ENCODE measurements around the gene ACYP2.

ACYP2 gene

GRCh38 chr2:54187331-54187730, 71.9 kb downstream of the ACYP2 start:
- Histone ChIP-seq H4K8ac (ENCODE audit: low read depth, low read length) (no peak overlapping the region), H3K18ac (ENCODE audit: low read length) (no peak overlapping the region), H3K27ac (ENCODE audit: low read depth, low read length) (no peak overlapping the region), H2BK5ac (ENCODE audit: low read length) (no peak overlapping the region), H2AK5ac (ENCODE audit: low read length) (no peak overlapping the region), H3K4ac (ENCODE audit: low read depth, low read length) (no peak overlapping the region), H3K4me1 (ENCODE audit: control insufficient read depth, low read depth, low read length) (no peaks in the 10 kb centered on the region), H4K5ac (ENCODE audit: low read length) (no peak overlapping the region), H3K56ac (ENCODE audit: low read length) (no peak overlapping the region), H3K4me2 (ENCODE audit: low read length) (no peak overlapping the region), H3K36me3 (ENCODE audit: control insufficient read depth, insufficient read depth, low read length) (no peaks in the 10 kb centered on the region), H3K4me3 (ENCODE audit: low read length) (no peak overlapping the region), H3K79me1 (ENCODE audit: low read length) (no peaks in the 10 kb centered on the region), H3K27me3 (ENCODE audit: insufficient read depth, low read length, poor library complexity) (no peaks in the 10 kb centered on the region), H2BK15ac (replicated peaks; ENCODE audit: low read depth) (no peak overlapping the region), H2BK120ac (ENCODE audit: low read depth, low read length) (no peak overlapping the region), H3K79me2 (ENCODE audit: control insufficient read depth, insufficient read depth, low read length) (no peaks in the 10 kb centered on the region), H3K23ac (ENCODE audit: low read length) (no peak overlapping the region), H3K9ac (ENCODE audit: low read length) (no peak overlapping the region)
- WGBS (ENCODE audit: extremely low coverage, insufficient coverage, low lambda C conversion rate): no CpG with 5 or more reads among the region's 5 CpGs
- DNase-seq: no peak

- H3K4ac ChIP-seq (ENCODE audit: low read depth, low read length): no peak overlapping the region
- H3K4me1 ChIP-seq (ENCODE audit: control insufficient read depth, low read depth, low read length): no peaks in the 10 kb centered on the region
- H3K36me3 ChIP-seq (ENCODE audit: control insufficient read depth, insufficient read depth, low read length): no peaks in the 10 kb centered on the region
- no peaks in the 10 kb centered on the region for H3K79me1 ChIP-seq (ENCODE audit: low read length)
- H3K9ac ChIP-seq (ENCODE audit: low read length): no peak overlapping the region
- no peak overlapping the region for H4K5ac ChIP-seq (ENCODE audit: low read length)
- no peak overlapping the region for H2BK15ac ChIP-seq (replicated peaks; ENCODE audit: low read depth)
- H3K79me2 ChIP-seq (ENCODE audit: control insufficient read depth, insufficient read depth, low read length): no peaks in the 10 kb centered on the region
- no peak overlapping the region for H4K8ac ChIP-seq (ENCODE audit: low read depth, low read length)
- WGBS (ENCODE audit: extremely low coverage, insufficient coverage, low lambda C conversion rate): no CpG with 5 or more reads among the region's 2 CpGs
- no peak overlapping the region for H3K4me3 ChIP-seq (ENCODE audit: low read length)
- no peak overlapping the region for H2BK120ac ChIP-seq (ENCODE audit: low read depth, low read length)
- no peak overlapping the region for H3K56ac ChIP-seq (ENCODE audit: low read length)
- no peak overlapping the region for H2AK5ac ChIP-seq (ENCODE audit: low read length)
- DNase-seq: no peak
- H3K27me3 ChIP-seq (ENCODE audit: insufficient read depth, low read length, poor library complexity): no peaks in the 10 kb centered on the region
- no peak overlapping the region for H2BK5ac ChIP-seq (ENCODE audit: low read length)
- no peak overlapping the region for H3K18ac ChIP-seq (ENCODE audit: low read length)
- no peak overlapping the region for H3K4me2 ChIP-seq (ENCODE audit: low read length)
- H3K27ac ChIP-seq (ENCODE audit: low read depth, low read length): no peak overlapping the region
- H3K23ac ChIP-seq (ENCODE audit: low read length): no peak overlapping the region
Measured at GRCh38 chr2:54189539-54189938, 74.1 kb downstream of the ACYP2 start.

GRCh38 chr2:54191361-54192135, 76.1 kb downstream of the ACYP2 start:
- no CpG with 5 or more reads among the region's 2 CpGs for WGBS (ENCODE audit: extremely low coverage, insufficient coverage, low lambda C conversion rate)
- DNase-seq: no peak

GRCh38 chr2:54194761-54195750, 79.6 kb downstream of the ACYP2 start:
- Histone ChIP-seq H2AK5ac (ENCODE audit: low read length) (no peak overlapping the region), H3K4me1 (ENCODE audit: control insufficient read depth, low read depth, low read length) (no peaks in the 10 kb centered on the region), H3K4ac (ENCODE audit: low read depth, low read length) (no peak overlapping the region), H2BK5ac (ENCODE audit: low read length) (no peak overlapping the region), H3K18ac (ENCODE audit: low read length) (no peak overlapping the region), H3K27me3 (ENCODE audit: insufficient read depth, low read length, poor library complexity) (no peaks in the 10 kb centered on the region), H3K23ac (ENCODE audit: low read length) (no peak overlapping the region), H3K56ac (ENCODE audit: low read length) (no peak overlapping the region), H3K79me1 (ENCODE audit: low read length) (no peaks in the 10 kb centered on the region), H3K79me2 (ENCODE audit: control insufficient read depth, insufficient read depth, low read length) (no peaks in the 10 kb centered on the region), H3K27ac (ENCODE audit: low read depth, low read length) (no peak overlapping the region), H3K9ac (ENCODE audit: low read length) (no peak overlapping the region), H4K8ac (ENCODE audit: low read depth, low read length) (no peak overlapping the region), H2BK15ac (replicated peaks; ENCODE audit: low read depth) (no peak overlapping the region), H4K5ac (ENCODE audit: low read length) (no peak overlapping the region), H3K4me3 (ENCODE audit: low read length) (no peak overlapping the region), H3K4me2 (ENCODE audit: low read length) (no peak overlapping the region), H3K36me3 (ENCODE audit: control insufficient read depth, insufficient read depth, low read length) (no peaks in the 10 kb centered on the region), H2BK120ac (ENCODE audit: low read depth, low read length) (no peak overlapping the region)
- WGBS (ENCODE audit: extremely low coverage, insufficient coverage, low lambda C conversion rate): no CpG with 5 or more reads among the region's 8 CpGs
- DNase-seq: no peak

More at GRCh38 chr2:54191361-54192135, 76.1 kb downstream of the ACYP2 start:
- Histone ChIP-seq H3K79me2 (ENCODE audit: control insufficient read depth, insufficient read depth, low read length) (no peaks in the 10 kb centered on the region), H2BK120ac (ENCODE audit: low read depth, low read length) (no peak overlapping the region), H2AK5ac (ENCODE audit: low read length) (no peak overlapping the region), H2BK5ac (ENCODE audit: low read length) (no peak overlapping the region), H3K27me3 (ENCODE audit: insufficient read depth, low read length, poor library complexity) (no peaks in the 10 kb centered on the region), H3K79me1 (ENCODE audit: low read length) (no peaks in the 10 kb centered on the region), H4K5ac (ENCODE audit: low read length) (no peak overlapping the region), H3K4me2 (ENCODE audit: low read length) (no peak overlapping the region), H3K27ac (ENCODE audit: low read depth, low read length) (no peak overlapping the region), H3K36me3 (ENCODE audit: control insufficient read depth, insufficient read depth, low read length) (no peaks in the 10 kb centered on the region), H4K8ac (ENCODE audit: low read depth, low read length) (no peak overlapping the region), H3K18ac (ENCODE audit: low read length) (no peak overlapping the region), H3K56ac (ENCODE audit: low read length) (no peak overlapping the region), H2BK15ac (replicated peaks; ENCODE audit: low read depth) (no peak overlapping the region), H3K9ac (ENCODE audit: low read length) (no peak overlapping the region), H3K4ac (ENCODE audit: low read depth, low read length) (no peak overlapping the region), H3K4me3 (ENCODE audit: low read length) (no peak overlapping the region), H3K4me1 (ENCODE audit: control insufficient read depth, low read depth, low read length) (no peaks in the 10 kb centered on the region), H3K23ac (ENCODE audit: low read length) (no peak overlapping the region)

- Histone ChIP-seq H2BK120ac (ENCODE audit: low read depth, low read length) (no peak overlapping the region), H3K27ac (ENCODE audit: low read depth, low read length) (no peak overlapping the region), H3K23ac (ENCODE audit: low read length) (no peak overlapping the region), H4K5ac (ENCODE audit: low read length) (no peak overlapping the region), H2BK15ac (replicated peaks; ENCODE audit: low read depth) (no peak overlapping the region), H3K56ac (ENCODE audit: low read length) (no peak overlapping the region), H3K4me1 (ENCODE audit: control insufficient read depth, low read depth, low read length) (no peaks in the 10 kb centered on the region), H3K79me2 (ENCODE audit: control insufficient read depth, insufficient read depth, low read length) (no peaks in the 10 kb centered on the region), H3K18ac (ENCODE audit: low read length) (no peak overlapping the region), H4K8ac (ENCODE audit: low read depth, low read length) (no peak overlapping the region), H2BK5ac (ENCODE audit: low read length) (no peak overlapping the region), H3K79me1 (ENCODE audit: low read length) (no peaks in the 10 kb centered on the region), H3K27me3 (ENCODE audit: insufficient read depth, low read length, poor library complexity) (no peaks in the 10 kb centered on the region), H3K9ac (ENCODE audit: low read length) (no peak overlapping the region), H3K4ac (ENCODE audit: low read depth, low read length) (no peak overlapping the region), H3K4me3 (ENCODE audit: low read length) (no peak overlapping the region), H2AK5ac (ENCODE audit: low read length) (no peak overlapping the region), H3K36me3 (ENCODE audit: control insufficient read depth, insufficient read depth, low read length) (no peaks in the 10 kb centered on the region), H3K4me2 (ENCODE audit: low read length) (no peak overlapping the region)
- WGBS (ENCODE audit: extremely low coverage, insufficient coverage, low lambda C conversion rate): no CpG with 5 or more reads among the region's 5 CpGs
- DNase-seq: no peak
Measured at GRCh38 chr2:54196646-54197045, 81.2 kb downstream of the ACYP2 start.
